ENCODE measurements around the gene DHRSX. TPM values are rescaled to one million over a fixed set of nuclear protein-coding genes. Genes with fewer than 3 reads are reported as not detected.

The DHRSX gene
- total RNA-seq, 1 donor from 2014 or later, result 42.2 TPM

GRCh38 chrX:2439613-2440012 lies 61.2 kb downstream of the DHRSX start:
- no peak overlapping the region for H3K4me3 Mint-ChIP-seq (ENCODE audit: unreplicated experiment)
- H3K4me1 Mint-ChIP-seq (ENCODE audit: unreplicated experiment), result no peaks in the 10 kb centered on the region
- no peaks in the 10 kb centered on the region for H3K9me3 Mint-ChIP-seq (ENCODE audit: unreplicated experiment)
- H3K36me3 Mint-ChIP-seq (ENCODE audit: unreplicated experiment), result peaks cover 21% of the 10 kb centered on the region
- no peak for DNase-seq (ENCODE audit: extremely low spot score, unreplicated experiment)
- no peaks in the 10 kb centered on the region for H3K27me3 Mint-ChIP-seq (ENCODE audit: unreplicated experiment)
- TF ChIP-seq CTCF (IDR thresholded peaks at IDR 0.05), result no peak
- H3K27ac Mint-ChIP-seq (ENCODE audit: unreplicated experiment), result no peak overlapping the region

GRCh38 chrX:2435465-2435864 lies 65.3 kb downstream of the DHRSX start:
- H3K36me3 Mint-ChIP-seq (ENCODE audit: unreplicated experiment), result peaks cover 22% of the 10 kb centered on the region
- no peak for DNase-seq (ENCODE audit: extremely low spot score, unreplicated experiment)
- no peaks in the 10 kb centered on the region for H3K4me1 Mint-ChIP-seq (ENCODE audit: unreplicated experiment)
- H3K27me3 Mint-ChIP-seq (ENCODE audit: unreplicated experiment), result no peaks in the 10 kb centered on the region
- no peak for TF ChIP-seq CTCF (IDR thresholded peaks at IDR 0.05)
- H3K4me3 Mint-ChIP-seq (ENCODE audit: unreplicated experiment), result no peak overlapping the region
- H3K27ac Mint-ChIP-seq (ENCODE audit: unreplicated experiment), result no peak overlapping the region
- H3K9me3 Mint-ChIP-seq (ENCODE audit: unreplicated experiment), result no peaks in the 10 kb centered on the region

- Mint-ChIP-seq H3K27me3 (ENCODE audit: unreplicated experiment) (no peaks in the 10 kb centered on the region), H3K36me3 (ENCODE audit: unreplicated experiment) (peaks cover 14% of the 10 kb centered on the region), H3K27ac (ENCODE audit: unreplicated experiment) (no peak overlapping the region), H3K4me3 (ENCODE audit: unreplicated experiment) (no peak overlapping the region), H3K4me1 (ENCODE audit: unreplicated experiment) (no peaks in the 10 kb centered on the region), H3K9me3 (ENCODE audit: unreplicated experiment) (no peaks in the 10 kb centered on the region)
- DNase-seq (ENCODE audit: extremely low spot score, unreplicated experiment), result no peak
- no peak for TF ChIP-seq CTCF (IDR thresholded peaks at IDR 0.05)
Observed at GRCh38 chrX:2434270-2435163, 66.3 kb downstream of the DHRSX start.

GRCh38 chrX:2432298-2432863 lies 68.4 kb downstream of the DHRSX start:
- H3K36me3 Mint-ChIP-seq (ENCODE audit: unreplicated experiment), result peaks cover 17% of the 10 kb centered on the region
- no peak for DNase-seq (ENCODE audit: extremely low spot score, unreplicated experiment)
- no peak overlapping the region for H3K4me3 Mint-ChIP-seq (ENCODE audit: unreplicated experiment)
- H3K4me1 Mint-ChIP-seq (ENCODE audit: unreplicated experiment), result peaks cover 1% of the 10 kb centered on the region
- no peak for TF ChIP-seq CTCF (IDR thresholded peaks at IDR 0.05)
- no peak overlapping the region for H3K27ac Mint-ChIP-seq (ENCODE audit: unreplicated experiment)
- H3K27me3 Mint-ChIP-seq (ENCODE audit: unreplicated experiment), result no peaks in the 10 kb centered on the region
- H3K9me3 Mint-ChIP-seq (ENCODE audit: unreplicated experiment), result no peaks in the 10 kb centered on the region

GRCh38 chrX:2430265-2430825 lies 70.4 kb downstream of the DHRSX start:
- H3K27me3 Mint-ChIP-seq (ENCODE audit: unreplicated experiment), result no peaks in the 10 kb centered on the region
- TF ChIP-seq CTCF (IDR thresholded peaks at IDR 0.05), result no peak
- H3K4me3 Mint-ChIP-seq (ENCODE audit: unreplicated experiment), result no peak overlapping the region
- peaks cover 11% of the 10 kb centered on the region for H3K4me1 Mint-ChIP-seq (ENCODE audit: unreplicated experiment)
- H3K36me3 Mint-ChIP-seq (ENCODE audit: unreplicated experiment), result peaks cover 23% of the 10 kb centered on the region
- no peak for DNase-seq (ENCODE audit: extremely low spot score, unreplicated experiment)
- no peak overlapping the region for H3K27ac Mint-ChIP-seq (ENCODE audit: unreplicated experiment)
- no peaks in the 10 kb centered on the region for H3K9me3 Mint-ChIP-seq (ENCODE audit: unreplicated experiment)

All from osteocyte (in vitro differentiated cells).